Measurements from ENCODE around the gene ZP3.
"Not testable (repeated sequence)": the region's sequence is repeated elsewhere in the genome, so short reads cannot be mapped to it uniquely, and the experiment has no call there.

ZP3 gene

GRCh38 chr7:76464959-76465358, 40.2 kb downstream of the ZP3 start:
- not testable (repeated sequence) for DNase-seq (ENCODE audit: low read depth, low spot score); H3K27ac ChIP-seq (ENCODE audit: low read length); H3K27me3 ChIP-seq (ENCODE audit: control insufficient read depth, insufficient read depth, low read length); H3K9me3 ChIP-seq (ENCODE audit: control insufficient read depth, insufficient read depth, low read length); H3K4me3 ChIP-seq (ENCODE audit: low read length); H3K4me1 ChIP-seq (ENCODE audit: control insufficient read depth, insufficient read depth, low read length); H3K36me3 ChIP-seq (ENCODE audit: control insufficient read depth, insufficient read depth, low read length)
- WGBS (ENCODE audit: insufficient coverage, insufficient read length), result no CpG with 5 or more reads among the region's 5 CpGs

- not testable (repeated sequence) for DNase-seq (ENCODE audit: low read depth, low spot score); H3K27ac ChIP-seq (ENCODE audit: low read length); H3K36me3 ChIP-seq (ENCODE audit: control insufficient read depth, insufficient read depth, low read length); H3K4me1 ChIP-seq (ENCODE audit: control insufficient read depth, insufficient read depth, low read length); H3K9me3 ChIP-seq (ENCODE audit: control insufficient read depth, insufficient read depth, low read length); H3K4me3 ChIP-seq (ENCODE audit: low read length); H3K27me3 ChIP-seq (ENCODE audit: control insufficient read depth, insufficient read depth, low read length)
- no CpG with 5 or more reads among the region's 8 CpGs for WGBS (ENCODE audit: insufficient coverage, insufficient read length)
Observed at GRCh38 chr7:76465950-76466349, 41.2 kb downstream of the ZP3 start.

GRCh38 chr7:76467743-76468404, 43.1 kb downstream of the ZP3 start:
- not testable (repeated sequence) for DNase-seq (ENCODE audit: low read depth, low spot score)
- no CpG with 5 or more reads among the region's 14 CpGs for WGBS (ENCODE audit: insufficient coverage, insufficient read length)

GRCh38 chr7:76471556-76472221, 46.9 kb downstream of the ZP3 start:
- not testable (repeated sequence) for H3K27me3 ChIP-seq (ENCODE audit: control insufficient read depth, insufficient read depth, low read length); H3K27ac ChIP-seq (ENCODE audit: low read length); H3K9me3 ChIP-seq (ENCODE audit: control insufficient read depth, insufficient read depth, low read length); H3K4me1 ChIP-seq (ENCODE audit: control insufficient read depth, insufficient read depth, low read length); H3K36me3 ChIP-seq (ENCODE audit: control insufficient read depth, insufficient read depth, low read length); DNase-seq (ENCODE audit: low read depth, low spot score); H3K4me3 ChIP-seq (ENCODE audit: low read length)
- no CpG with 5 or more reads among the region's 10 CpGs for WGBS (ENCODE audit: insufficient coverage, insufficient read length)

More at GRCh38 chr7:76467743-76468404, 43.1 kb downstream of the ZP3 start:
- not testable (repeated sequence) for H3K4me1 ChIP-seq (ENCODE audit: control insufficient read depth, insufficient read depth, low read length); H3K9me3 ChIP-seq (ENCODE audit: control insufficient read depth, insufficient read depth, low read length); H3K36me3 ChIP-seq (ENCODE audit: control insufficient read depth, insufficient read depth, low read length); H3K4me3 ChIP-seq (ENCODE audit: low read length); H3K27me3 ChIP-seq (ENCODE audit: control insufficient read depth, insufficient read depth, low read length); H3K27ac ChIP-seq (ENCODE audit: low read length)

- DNase-seq (ENCODE audit: low read depth, low spot score); H3K27ac ChIP-seq (ENCODE audit: low read length); H3K4me1 ChIP-seq (ENCODE audit: control insufficient read depth, insufficient read depth, low read length); H3K4me3 ChIP-seq (ENCODE audit: low read length); H3K27me3 ChIP-seq (ENCODE audit: control insufficient read depth, insufficient read depth, low read length); H3K9me3 ChIP-seq (ENCODE audit: control insufficient read depth, insufficient read depth, low read length); H3K36me3 ChIP-seq (ENCODE audit: control insufficient read depth, insufficient read depth, low read length): not testable (repeated sequence)
- WGBS (ENCODE audit: insufficient coverage, insufficient read length), result no CpG with 5 or more reads among the region's 6 CpGs
Observed at GRCh38 chr7:76473097-76473496, 48.3 kb downstream of the ZP3 start.

- H3K9me3 ChIP-seq (ENCODE audit: control insufficient read depth, insufficient read depth, low read length); H3K27me3 ChIP-seq (ENCODE audit: control insufficient read depth, insufficient read depth, low read length); H3K4me1 ChIP-seq (ENCODE audit: control insufficient read depth, insufficient read depth, low read length); H3K36me3 ChIP-seq (ENCODE audit: control insufficient read depth, insufficient read depth, low read length); H3K27ac ChIP-seq (ENCODE audit: low read length); DNase-seq (ENCODE audit: low read depth, low spot score); H3K4me3 ChIP-seq (ENCODE audit: low read length): not testable (repeated sequence)
- no CpG with 5 or more reads among the region's 11 CpGs for WGBS (ENCODE audit: insufficient coverage, insufficient read length)
Observed at GRCh38 chr7:76476280-76476679, 51.5 kb downstream of the ZP3 start.

GRCh38 chr7:76476742-76477474, 52.2 kb downstream of the ZP3 start:
- H3K27ac ChIP-seq (ENCODE audit: low read length), result not testable (repeated sequence)

GRCh38 chr7:76479628-76480027, 54.9 kb downstream of the ZP3 start:
- H3K27me3 ChIP-seq (ENCODE audit: control insufficient read depth, insufficient read depth, low read length); H3K4me1 ChIP-seq (ENCODE audit: control insufficient read depth, insufficient read depth, low read length); H3K36me3 ChIP-seq (ENCODE audit: control insufficient read depth, insufficient read depth, low read length); H3K4me3 ChIP-seq (ENCODE audit: low read length); H3K27ac ChIP-seq (ENCODE audit: low read length); H3K9me3 ChIP-seq (ENCODE audit: control insufficient read depth, insufficient read depth, low read length); DNase-seq (ENCODE audit: low read depth, low spot score): not testable (repeated sequence)
- whole genome bisulfite sequencing (ENCODE audit: insufficient coverage, insufficient read length), result no CpG with 5 or more reads among the region's 11 CpGs

More at GRCh38 chr7:76476742-76477474, 52.2 kb downstream of the ZP3 start:
- not testable (repeated sequence) for H3K9me3 ChIP-seq (ENCODE audit: control insufficient read depth, insufficient read depth, low read length); H3K36me3 ChIP-seq (ENCODE audit: control insufficient read depth, insufficient read depth, low read length); H3K4me3 ChIP-seq (ENCODE audit: low read length); H3K4me1 ChIP-seq (ENCODE audit: control insufficient read depth, insufficient read depth, low read length); DNase-seq (ENCODE audit: low read depth, low spot score); H3K27me3 ChIP-seq (ENCODE audit: control insufficient read depth, insufficient read depth, low read length)
- WGBS (ENCODE audit: insufficient coverage, insufficient read length), result no CpG with 5 or more reads among the region's 24 CpGs

GRCh38 chr7:76480403-76481253, 55.9 kb downstream of the ZP3 start:
- H3K4me3 ChIP-seq (ENCODE audit: low read length); H3K27me3 ChIP-seq (ENCODE audit: control insufficient read depth, insufficient read depth, low read length); H3K9me3 ChIP-seq (ENCODE audit: control insufficient read depth, insufficient read depth, low read length); H3K4me1 ChIP-seq (ENCODE audit: control insufficient read depth, insufficient read depth, low read length); DNase-seq (ENCODE audit: low read depth, low spot score); H3K36me3 ChIP-seq (ENCODE audit: control insufficient read depth, insufficient read depth, low read length); H3K27ac ChIP-seq (ENCODE audit: low read length): not testable (repeated sequence)
- WGBS (ENCODE audit: insufficient coverage, insufficient read length), result no CpG with 5 or more reads among the region's 29 CpGs

- not testable (repeated sequence) for H3K4me1 ChIP-seq (ENCODE audit: control insufficient read depth, insufficient read depth, low read length); H3K36me3 ChIP-seq (ENCODE audit: control insufficient read depth, insufficient read depth, low read length); DNase-seq (ENCODE audit: low read depth, low spot score); H3K27ac ChIP-seq (ENCODE audit: low read length); H3K9me3 ChIP-seq (ENCODE audit: control insufficient read depth, insufficient read depth, low read length); H3K27me3 ChIP-seq (ENCODE audit: control insufficient read depth, insufficient read depth, low read length); H3K4me3 ChIP-seq (ENCODE audit: low read length)
- WGBS (ENCODE audit: insufficient coverage, insufficient read length), result no CpG with 5 or more reads among the region's 24 CpGs
Observed at GRCh38 chr7:76482660-76483059, 57.9 kb downstream of the ZP3 start.
